HG03108 (cell line): ENCODE measurements around the gene TMEM184A.
"Not testable (repeated sequence)": the region's sequence is repeated elsewhere in the genome, so short reads cannot be mapped to it uniquely, and the experiment has no call there.

ENCODE experiments used
- ATAC-seq: cut with Tn5 transposase; IDR thresholded peaks from one replicate; pipeline ENCODE4 v1.9.1; 2021; ENCODE audit warnings: moderate library complexity; ENCODE audit not compliant: unreplicated experiment

The TMEM184A gene

DNA sequence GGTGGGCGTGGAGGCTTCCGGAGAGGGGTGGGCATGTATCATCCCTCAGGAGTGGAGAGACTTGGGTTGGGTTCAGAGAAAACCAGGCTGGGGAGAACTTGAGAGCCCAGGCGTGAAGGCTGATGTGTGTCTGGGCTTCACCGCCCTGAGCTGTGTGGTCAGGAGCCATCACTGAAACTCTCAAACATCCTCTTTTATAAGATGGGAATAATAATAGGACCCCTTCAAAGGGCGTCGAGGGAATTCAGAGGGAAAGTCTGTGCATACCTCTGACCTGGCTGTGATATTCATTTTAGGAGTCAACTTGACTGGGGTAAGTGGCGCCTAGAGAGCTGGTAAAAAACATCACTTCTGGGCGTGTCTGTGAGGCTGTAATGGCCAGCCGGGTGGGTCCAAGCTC, 34.9 kb upstream of the TMEM184A start:
- ATAC-seq, result no peak

DNA sequence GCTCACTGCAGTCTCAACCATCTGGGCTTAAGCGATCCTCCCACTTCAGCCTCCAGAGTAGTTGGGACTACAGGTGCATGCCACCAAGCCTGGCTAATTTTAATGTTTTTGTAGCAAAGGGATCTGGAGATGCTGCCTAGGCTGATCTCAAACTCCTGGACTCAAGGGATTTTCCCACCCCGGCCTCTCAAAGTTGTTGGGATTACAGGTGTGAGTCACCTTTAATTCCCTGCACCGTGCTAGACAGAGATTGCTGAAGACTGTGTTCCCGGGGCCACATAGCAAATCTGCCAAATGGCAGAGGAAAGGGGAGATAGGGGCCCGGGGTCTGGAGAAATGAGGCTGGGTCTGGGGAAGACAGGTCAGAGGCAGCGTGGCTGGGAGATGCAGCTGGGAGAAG, 34.5 kb upstream of the TMEM184A start:
- no peak for ATAC-seq

DNA sequence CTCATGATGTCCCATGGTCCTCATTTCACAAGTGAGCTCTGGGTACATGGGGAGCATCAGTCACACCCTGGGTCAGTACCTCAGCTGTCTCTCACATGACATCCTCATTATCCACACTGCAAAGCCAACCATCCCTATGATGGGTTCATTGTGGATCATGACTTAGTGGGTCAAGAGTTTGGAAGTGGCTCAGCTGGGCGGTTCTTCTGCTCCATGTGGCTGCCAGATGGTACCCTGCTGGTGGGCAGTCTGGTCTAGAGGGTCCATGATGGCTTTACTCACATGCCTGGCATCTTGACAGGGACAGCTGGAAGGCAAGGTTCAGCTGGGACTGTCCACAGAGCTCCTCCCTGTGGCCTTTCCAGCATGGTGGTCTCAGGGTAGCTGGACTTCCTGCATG, 33.0 kb upstream of the TMEM184A start:
- no peak for ATAC-seq

DNA sequence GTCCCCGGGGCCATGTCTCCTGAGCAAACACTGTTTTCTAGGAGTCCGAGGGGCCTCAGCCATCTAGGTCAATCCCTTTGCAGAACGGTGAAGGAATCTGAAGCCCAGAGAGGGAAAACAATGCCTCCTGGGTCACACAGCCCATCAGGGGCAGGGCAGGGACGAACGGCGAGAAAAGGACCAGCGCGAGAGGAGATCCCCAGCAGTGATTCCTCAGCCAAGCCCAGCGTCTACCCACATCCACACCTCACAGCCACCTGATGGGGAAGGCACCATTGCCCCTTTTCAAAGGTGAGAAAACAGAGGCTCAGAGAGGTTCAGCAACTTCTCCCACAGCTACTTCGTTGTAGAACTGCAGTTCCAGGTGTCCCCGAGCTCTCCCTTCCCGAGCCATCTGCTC, 31.7 kb upstream of the TMEM184A start:
- no peak for ATAC-seq

DNA sequence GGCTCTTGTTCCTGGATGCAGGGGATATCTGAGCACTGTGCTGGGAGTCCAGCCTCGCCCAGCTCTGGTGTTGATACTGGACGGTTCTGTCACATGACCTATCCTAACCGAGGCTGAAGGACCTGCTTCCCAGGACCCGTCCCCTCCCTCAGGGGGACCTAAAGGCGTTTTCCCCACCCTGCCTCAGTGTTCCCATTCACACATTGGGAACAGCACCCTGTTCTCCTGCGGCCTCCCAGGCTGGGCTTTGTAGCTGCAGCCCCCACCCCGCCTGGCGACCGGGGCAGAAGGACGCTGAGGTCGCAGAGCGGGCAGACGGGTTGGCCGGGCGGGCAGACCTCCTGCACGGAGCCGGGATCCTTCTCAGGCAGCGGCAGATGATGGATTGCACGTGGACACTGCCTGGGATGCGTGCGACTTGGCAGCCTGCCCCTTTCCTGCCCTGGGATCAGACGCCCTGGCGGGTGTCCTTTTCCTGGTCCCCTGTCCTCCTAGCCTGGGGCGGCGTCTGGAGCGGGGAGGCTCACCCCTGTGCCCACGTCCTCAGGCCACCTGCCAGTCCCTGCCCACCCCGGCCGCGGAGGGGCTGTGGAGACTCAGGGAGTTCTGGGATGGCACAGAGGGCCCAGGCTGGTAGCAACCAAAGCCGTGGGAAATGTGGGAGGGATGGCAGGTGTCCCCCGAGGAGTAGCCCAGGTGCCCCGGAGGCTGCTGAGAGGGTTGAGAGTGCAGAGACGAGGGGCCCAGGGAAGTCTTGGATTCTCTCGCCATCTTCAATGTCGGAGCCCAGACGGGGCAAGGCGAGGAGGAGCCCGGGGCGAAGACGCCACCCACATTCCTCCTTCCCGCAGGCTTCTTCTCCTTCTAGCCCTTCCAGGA, 31.1 kb upstream of the TMEM184A start:
- no peak for ATAC-seq

DNA sequence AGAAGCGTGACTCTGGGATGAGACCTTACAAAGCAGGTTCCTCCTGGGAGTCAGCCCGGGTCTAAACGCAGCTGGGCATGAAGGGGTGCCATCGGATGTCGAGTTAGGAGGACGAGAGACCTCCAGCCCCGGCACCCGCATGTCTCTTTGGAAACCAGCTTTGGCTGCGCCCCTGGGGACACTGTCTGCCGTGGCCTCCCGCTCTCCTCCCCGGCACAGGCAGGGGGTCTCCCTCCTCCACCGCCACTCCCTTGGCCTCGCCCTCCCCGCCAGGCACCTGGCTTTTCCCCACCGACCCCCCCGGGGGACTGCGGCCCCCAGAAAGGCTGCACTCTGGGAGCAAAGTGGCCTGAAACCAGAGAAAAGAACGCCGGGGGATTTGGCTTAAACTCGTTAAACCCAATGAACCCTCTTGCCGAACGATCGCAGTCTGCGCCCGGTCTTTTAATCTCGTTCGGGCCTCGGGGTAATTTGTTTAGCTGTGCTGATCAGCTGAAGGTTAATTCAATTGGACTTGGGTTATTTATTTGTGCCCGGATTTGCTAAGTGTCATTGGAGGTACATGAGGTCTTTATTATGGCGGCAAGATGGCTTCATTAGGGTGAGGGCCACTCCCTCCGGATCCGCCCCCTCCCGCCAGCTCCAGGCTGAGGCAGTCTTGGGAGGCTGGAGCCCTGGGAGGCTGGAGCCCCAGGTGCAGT, 30.3 kb upstream of the TMEM184A start:
- ATAC-seq, result no peak

DNA sequence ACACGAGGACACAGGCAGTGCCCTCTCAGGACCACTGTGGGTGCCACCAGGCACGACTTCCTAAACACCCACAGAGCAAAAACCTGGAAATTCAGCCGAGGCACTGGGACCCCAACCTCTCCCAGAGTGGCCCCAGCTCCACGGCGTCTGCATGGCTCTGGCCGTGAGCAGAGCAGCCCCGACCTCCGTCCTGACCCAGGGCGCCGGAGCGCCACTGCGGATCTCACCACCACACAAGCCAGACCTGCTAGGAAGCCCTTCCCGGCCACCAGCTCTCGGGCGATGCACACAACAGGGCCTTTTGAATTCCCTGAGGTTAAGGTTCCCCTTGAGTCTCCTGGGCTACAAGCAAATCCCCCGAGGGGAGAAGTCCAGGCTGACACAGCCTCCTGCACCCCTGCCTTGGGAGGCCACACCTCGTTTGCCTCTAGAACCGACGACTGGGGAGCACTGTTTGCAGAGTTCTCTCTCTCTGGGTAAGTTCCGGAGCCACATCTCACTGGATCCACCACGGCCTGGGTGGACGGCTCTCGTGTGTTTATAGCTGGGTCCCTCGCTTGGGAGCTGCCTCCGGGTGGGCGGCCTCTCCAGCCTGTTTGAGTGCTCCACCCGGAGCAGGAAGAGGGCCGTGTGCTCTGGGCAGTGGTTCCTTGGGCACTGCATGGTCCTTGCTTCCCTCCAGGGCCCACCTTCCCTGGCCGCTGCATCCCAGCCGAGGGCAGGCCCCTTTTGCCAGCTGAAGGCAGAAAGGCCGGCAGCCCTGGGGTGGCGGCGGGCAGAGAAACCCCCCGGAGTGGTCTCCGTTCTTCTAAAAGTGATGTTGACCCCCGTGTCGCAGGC, 29.4 kb upstream of the TMEM184A start:
- no peak for ATAC-seq

DNA sequence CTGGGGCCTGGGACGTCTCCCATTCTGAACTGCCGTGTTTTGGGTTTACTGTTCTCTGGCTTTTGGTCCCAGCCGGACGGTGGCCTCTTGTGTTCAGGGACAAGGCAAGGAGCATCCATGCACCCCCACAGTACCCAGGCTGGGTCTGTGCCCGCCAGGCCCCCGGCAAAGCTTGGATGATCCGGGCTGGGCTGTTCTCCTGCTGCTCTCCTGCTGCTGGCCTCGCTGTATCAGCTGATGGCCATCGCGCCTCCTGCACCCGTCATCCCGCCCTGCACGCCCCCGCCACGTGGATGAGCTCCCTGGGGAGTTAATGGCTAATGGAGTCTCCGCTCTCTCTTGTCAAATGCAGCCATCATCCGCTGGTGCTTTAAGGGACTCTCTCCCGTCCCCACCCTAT, 28.7 kb upstream of the TMEM184A start:
- ATAC-seq, result no peak

DNA sequence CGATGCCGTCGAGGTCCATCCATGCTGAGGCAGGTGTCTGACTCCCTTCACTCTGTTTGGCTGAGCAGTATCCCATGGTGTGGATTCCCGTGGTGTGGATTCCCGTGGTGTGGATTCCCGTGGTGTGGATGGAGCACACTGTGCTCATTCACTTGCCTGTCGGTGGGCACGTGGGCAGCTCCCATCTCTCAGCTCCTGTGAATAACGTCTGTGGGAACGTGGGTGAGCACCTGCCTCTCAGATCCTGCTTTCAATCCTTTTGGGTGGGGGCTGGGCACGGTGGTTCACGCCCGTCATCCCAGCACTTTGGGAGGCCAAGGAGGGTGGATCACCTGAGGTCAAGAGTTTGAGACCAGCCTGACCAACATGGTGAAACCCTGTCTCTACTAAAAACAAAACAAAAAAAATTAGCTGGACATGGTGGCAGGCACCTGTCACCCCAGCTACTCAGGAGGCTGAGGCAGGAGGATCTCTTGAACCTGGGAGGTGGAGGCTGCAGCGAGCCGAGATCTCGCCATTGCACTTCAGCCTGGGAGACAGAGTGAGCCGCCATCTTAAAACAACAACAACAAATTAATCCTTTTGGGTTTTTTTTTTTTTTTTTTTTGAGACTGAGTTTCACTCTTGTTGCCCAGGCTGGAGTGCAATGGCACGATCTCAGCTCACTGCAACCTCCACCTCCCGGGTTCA, 27.4 kb upstream of the TMEM184A start:
- ATAC-seq, result not testable (repeated sequence)

DNA sequence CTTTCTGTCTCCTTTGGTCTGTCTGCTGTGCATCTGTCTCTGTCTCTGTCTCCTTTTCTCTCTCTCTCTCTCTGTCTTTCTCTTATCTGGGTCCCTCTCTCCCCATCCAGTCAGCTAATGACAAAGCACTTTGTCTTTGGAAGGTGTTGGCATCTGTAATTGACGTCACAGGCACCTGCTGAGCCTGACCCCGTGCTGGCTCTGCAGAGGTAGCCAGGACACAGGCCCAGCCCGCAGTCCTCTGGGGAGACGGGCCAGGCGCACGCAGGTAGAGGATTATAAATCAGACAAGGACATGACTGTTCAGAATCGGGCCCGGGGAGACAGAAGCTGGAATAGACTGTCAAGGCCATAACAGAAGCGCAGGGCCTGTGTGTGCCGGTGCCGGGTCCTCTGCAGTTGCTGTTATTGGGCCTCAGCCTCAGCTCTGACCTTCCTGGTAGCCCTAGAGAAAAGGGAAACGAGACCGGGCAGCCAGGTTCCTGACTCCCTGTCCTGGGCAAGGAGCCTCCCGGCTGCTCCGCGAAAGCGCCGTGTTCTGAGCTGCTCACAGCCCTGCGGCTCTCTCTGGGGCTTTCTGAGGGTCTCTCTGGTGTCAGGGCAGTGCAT, 24.5 kb upstream of the TMEM184A start:
- ATAC-seq, result no peak

DNA sequence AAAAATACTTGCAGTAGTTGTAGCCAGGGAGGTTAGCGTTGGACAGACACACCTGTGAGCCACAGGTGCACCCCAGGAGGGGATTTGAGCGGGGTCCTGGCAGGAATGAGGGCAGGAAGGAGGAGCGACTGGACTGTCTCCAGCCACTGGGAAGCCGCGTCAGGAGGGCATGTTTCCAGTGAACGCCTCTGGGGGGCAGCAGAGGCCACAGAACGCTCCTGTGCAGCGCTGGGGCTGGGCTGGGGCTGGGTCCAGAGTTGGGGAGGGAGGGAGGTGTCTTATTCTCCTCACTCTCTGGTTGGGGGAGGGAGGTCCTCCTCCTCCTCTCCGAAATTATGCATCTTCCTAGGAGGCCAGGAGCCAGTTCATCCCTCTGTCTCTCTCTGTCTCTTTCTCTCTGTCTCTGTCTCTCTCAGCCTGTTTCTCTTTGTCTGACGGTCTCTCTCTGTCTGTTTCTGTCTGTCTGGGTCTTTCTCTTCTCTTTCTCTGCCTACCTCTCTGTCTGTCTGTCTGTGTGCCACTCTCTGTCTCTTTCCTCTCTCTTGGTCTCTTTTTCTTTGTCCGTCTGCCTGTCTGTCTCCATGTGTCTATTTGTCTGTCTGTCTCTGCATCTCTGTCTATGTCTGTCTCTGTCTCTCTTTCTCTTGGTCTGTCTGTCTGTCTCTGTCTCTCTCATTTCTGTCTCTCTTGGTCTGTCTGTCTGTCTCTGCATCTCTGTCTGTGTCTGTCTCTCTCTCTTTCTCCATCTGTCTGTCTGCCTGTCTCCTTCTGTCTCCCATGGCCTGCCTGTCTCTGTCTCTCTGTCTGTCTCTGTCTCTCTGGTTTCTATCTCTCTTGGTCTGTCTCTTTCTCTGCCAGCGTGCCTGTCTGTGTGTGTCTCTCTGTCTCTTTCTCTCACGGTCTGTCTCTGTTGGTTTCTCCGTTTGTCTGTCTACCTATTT, 23.7 kb upstream of the TMEM184A start:
- no peak for ATAC-seq

DNA sequence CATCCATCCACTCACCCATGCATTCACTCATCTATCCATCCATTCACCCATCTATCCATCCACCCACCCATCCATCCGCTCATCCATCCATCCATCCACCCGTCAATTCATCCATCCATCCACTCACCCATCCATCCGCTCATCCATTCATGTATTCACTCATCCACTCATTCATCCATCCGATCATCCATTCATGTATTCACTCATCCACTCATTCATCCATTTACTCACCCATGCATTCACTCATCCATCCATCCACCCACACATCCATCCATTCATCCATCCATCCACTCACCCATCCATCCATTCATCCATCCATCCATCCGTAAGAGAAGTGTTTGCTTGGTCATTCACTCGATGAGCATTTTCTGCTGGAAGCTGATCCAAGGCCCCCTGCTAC, 22.5 kb upstream of the TMEM184A start:
- ATAC-seq, result no peak

DNA sequence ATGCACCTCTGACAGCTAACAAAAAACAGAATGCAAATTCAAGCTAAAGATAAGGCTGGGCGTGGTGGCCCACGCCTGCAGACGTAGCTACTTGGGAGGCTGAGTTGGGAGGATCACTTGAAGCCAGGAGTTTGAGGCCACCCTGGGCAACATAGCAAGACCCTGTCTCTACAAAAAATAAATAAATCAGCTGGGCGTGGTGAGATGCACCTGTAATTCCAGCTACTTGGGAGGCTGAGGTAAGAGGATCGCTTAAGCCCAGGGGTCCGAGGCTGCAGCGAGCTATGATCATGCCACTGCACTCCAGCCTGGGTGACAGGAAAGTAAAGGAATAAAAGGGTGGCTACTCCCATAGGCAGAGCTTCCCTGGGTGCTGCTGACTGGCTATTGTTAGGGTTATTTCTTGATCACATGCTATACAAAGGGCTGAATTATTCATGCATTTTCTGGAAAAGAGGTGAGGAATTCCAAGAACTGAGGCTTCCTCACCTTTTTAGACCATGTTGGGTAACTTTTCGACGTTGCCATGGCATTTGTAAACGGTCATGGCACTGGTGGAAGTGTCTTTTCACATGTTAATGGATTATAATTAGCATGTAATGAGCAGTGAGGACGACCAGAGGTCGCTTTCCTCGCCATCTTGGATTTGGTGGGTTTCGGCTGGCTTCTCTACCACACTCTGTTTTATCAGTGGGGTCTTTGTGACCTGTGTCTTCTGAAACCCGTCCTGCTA, 20.7 kb upstream of the TMEM184A start:
- no peak for ATAC-seq

DNA sequence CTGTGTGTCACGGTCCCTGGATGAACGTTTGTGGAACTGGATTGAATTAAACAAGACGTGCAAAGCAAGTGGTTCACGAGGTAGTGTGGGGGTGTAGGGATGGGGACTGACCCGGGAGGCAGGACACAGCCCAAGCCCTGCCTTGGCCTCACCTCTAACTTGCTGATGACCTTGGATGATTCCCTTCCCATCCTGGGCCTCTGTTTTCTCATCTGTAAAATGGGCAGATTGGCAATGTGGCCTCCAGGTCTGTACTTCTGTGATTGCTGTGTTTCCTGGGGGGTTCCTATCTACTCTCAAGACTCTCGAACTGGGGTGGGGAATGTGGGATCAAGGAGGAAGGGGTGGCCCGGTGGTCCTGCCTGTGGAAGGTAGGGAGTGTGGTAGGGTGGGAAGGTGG, 19.8 kb upstream of the TMEM184A start:
- no peak for ATAC-seq

DNA sequence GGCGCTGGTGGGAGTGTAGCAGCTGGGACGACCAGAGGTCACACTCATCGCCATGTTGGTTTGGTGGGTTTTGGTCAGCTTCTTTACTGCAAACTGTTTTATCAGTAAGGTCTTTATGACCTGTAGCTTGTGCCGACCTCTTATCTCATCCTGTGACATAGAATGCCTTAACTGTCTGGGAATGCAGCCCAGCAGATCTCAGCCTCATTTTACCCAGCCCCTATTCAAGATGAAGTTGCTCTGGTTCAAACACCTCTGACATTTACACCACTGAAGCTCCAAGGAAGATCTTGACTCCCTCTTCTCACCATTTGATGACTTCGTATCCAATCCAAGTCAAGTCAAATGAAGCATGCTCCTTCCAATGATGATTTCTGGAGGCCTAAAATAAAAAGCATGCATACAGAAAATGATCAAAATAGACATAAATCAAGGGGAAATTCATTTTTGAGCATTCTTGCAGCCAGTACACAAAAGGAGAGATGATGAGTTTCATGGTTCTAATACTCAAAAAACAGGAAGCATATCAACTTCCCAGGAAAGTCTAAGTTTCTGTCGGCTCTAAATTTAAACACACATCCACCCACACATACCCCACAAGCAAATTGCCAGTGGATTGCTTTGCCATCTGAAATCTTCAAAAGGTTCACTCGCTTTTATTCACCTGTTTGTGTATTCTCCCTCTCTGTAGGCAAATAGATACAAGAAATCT, 16.3 kb upstream of the TMEM184A start:
- ATAC-seq, result no peak

DNA sequence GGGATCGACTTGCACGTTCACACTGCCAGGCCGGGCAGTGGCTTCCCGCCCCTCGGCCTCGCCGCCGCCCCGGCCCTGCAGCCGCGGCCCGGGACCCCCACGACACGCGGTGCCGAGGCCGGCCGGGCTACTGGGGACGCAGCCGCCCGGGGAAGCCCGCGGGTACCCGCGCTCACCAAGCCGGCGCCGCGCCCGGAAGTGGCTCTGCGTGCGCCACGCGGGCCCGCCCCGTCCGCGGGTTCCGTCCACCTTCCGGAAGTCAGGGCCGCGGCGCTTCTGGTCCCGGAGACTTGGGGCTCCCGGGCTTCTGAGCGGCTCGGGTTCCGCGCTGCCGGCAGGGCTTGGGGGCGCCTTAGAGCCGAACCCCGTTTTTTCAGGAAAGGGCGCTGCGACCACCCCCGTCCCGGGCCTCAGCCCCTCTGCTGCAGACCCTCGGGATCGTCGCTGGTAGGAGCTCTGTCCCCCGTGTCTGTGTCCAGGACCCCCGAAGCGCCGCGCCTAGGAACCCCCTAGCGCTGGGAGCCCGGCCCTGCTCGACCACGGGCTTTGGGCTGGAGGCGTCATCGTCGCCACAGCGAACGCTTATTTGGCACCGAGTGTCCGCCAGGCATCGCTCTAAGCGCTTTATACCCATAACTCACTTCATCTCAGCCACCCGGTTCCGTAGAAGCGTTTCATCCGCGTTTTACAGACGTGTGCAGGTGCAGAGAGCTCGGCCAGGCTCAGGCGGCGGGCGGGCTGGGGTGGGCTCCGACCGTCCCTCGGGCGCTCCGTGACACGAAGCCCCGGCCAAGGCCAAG, 14.0 kb upstream of the TMEM184A start, which contains the start of gene PSMG3:
PSMG3 (minus strand) TSS at position 200 of the 800 bp plus-strand sequence. CDS start 693 bp downstream, outside the sequence.
- peak; percentile 87 for ATAC-seq

DNA sequence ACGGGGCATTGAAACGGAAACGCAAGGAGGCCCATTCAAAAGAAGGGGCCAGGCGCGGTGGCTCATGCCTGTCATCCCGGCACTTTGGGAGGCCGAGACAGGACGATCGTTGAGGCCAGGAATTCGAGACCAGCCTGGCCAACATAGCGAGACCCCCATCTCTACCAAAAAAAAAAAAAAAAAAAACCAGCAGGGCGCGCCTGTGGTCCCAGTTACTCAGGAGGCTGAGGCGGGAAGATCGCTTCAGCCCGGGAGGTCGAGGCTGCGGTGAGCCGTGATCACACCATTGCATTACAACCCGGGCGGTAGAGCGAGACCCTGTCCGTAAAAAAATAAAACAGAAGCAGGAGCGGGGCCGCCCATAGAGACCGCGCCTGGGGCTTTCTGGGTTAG, 13.4 kb upstream of the TMEM184A start:
- ATAC-seq, result no peak
